Stimulated activated CD8-positive, alpha-beta memory T cell treated with anti-CD3 and anti-CD28 coated beads, Interleukin-15, amount 100 ng/mL, for 24 hours (primary cell): ENCODE data around the gene C6orf163.
A peak's percentile ranks its signal among the peaks of the same experiment; 100 is the strongest.
"Not testable (repeated sequence)": the region's sequence is repeated elsewhere in the genome, so short reads cannot be mapped to it uniquely, and the experiment has no call there.

ENCODE experiments used
- DNase-seq: peaks from one replicate; pipeline ENCODE4 v3.0.0-alpha.2; 2020; ENCODE audit warnings: low read depth

Gene C6orf163

GRCh38 chr6:87344731-87345130 is at the start of gene C6orf163:
Gene C6orf163 (plus strand): TSS chr6:87344813. CDS start chr6:87345100, 287 bp downstream.
- DNase-seq, result no peak

DNA sequence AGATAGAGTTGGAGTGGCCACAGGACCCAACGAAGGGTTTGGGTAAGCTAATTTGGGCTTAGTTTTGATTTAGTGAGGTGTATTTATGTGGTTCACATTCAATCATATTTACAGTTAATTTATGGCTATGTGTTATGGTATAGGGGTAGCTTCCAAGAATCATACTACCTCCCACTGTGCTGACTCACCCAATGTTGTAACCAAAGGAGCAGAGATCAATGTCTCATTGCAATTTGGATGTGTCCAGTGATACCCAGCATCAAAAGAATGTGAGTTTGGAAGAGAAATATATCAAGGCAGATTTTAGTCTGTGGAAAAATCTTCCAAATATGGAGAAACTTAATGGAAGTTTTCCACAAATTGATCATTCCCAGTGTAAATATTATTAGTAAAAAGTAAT is 47.5 kb upstream of the C6orf163 start:
- no peak for DNase-seq

- DNase-seq, result not testable (repeated sequence)
These were observed 43.3 kb upstream of the C6orf163 start for GRCh38 chr6:87301277-87301676.

GRCh38 chr6:87308970-87309369 is 35.6 kb upstream of the C6orf163 start:
- DNase-seq, result no peak

DNA sequence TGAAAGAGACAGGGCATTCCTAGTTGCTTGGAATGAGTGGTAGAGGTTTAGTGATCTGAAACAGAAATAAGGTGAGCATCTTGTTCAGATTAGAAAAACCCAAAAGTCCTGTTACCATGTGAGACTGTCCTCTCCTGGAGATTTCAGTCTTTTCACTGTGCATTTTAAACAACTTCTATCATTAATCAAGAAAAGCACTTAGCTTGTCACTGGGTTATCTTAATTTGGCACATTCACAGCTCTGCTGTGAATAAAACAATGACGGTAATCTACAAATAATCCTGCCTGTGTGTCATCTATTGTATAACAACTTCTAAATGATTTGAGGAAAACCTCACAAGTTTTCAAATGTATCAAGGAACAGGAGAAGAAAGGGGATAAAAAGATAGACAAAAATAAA is 31.8 kb upstream of the C6orf163 start:
- no peak for DNase-seq

GRCh38 chr6:87315071-87315470 is 29.5 kb upstream of the C6orf163 start:
- DNase-seq, result no peak

- no peak for DNase-seq
These were observed 25.2 kb upstream of the C6orf163 start for GRCh38 chr6:87319271-87319987.

- peak; percentile 70 for DNase-seq
These were observed 22.1 kb upstream of the C6orf163 start, which contains the start of gene SMIM8 for GRCh38 chr6:87322304-87323212. Gene SMIM8 (plus strand): TSS chr6:87322588. CDS start chr6:87337032, 14,444 bp downstream.

DNA sequence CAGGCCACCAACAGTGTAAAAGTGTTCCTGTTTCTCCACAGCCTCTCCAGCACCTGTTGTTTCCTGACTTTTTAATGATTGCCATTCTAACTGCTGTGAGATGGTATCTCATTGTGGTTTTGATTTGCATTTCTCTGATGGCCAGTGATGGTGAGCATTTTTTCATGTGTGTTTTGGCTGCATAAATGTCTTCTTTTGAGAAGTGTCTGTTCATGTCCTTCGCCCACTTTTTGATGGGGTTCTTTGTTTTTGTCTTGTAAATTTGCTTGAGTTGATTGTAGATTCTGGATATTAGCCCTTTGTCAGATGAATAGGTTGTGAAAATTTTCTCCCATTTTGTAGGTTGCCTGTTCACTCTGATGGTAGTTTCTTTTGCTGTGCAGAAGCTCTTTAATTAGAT is 20.7 kb upstream of the C6orf163 start:
- not testable (repeated sequence) for DNase-seq

- DNase-seq, result no peak
These were observed 13.7 kb upstream of the C6orf163 start for GRCh38 chr6:87330961-87331360.

GRCh38 chr6:87333033-87333432 is 11.6 kb upstream of the C6orf163 start:
- no peak for DNase-seq

DNA sequence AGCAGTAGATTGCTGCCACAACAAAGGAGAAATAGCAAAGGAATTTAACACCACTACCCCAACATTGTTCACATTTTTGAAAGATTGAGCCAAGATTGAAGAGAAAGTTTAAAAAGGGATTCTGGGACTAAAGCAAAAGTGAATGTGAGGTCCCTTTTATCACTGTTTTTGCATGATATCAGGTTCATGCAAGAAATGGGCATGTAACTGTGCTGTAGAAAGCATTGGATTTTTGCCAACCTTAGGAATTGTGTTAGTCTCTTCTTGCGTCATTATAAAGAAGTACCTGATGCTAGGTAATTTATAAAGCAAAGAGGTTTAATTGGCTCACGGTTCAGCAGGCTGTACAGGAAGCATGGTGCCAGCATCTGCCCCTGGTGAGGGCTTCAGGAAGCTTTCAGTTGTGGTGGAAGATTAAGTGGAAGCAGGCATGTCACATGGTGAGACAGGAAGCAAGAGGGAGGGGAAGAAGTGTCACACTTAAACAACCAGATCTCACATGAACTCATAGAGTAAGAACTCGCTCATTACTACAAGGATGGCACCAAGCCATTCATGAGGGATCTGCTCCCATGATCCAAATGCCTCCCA is 10.9 kb upstream of the C6orf163 start:
- DNase-seq, result no peak

- no peak for DNase-seq
These were observed 9.9 kb upstream of the C6orf163 start for GRCh38 chr6:87334683-87335082.

DNA sequence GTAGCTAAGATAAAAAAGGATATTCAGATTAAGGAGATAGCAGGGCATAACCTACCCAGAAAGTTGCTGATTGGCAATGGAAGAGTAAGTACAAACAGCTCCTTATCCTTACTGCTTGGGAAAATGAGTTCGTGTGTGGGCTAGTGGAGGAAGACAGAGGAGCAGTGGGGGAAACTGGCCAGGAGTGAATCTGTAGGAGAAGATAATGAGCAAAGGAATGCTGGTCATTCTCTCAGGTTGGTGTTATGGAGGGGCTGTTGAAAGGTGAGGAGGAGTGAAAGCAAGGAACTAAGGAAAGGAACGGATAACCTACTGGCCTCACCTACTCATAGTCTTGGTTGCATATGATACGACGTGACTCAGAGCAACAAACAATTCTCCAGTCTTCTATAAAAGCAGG is 8.2 kb upstream of the C6orf163 start:
- no peak for DNase-seq

DNA sequence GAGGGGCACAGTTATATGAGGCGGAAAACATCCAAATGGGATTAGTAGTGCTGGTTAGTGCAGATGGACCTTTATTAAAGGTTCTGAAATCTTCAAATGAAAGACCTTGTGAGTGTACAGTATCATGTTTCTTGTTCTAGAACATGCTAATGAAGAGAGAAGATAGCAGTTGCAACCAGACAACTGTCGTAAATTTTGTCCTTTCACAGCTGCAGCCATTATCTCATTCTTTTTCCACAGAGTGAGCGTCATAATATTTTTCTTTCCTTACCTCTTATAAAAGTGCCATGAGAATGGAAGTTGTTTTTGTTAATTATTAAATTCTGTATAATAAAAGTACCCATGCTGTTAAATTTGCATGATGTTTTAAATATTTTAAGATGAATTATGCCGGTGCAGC is 4.4 kb upstream of the C6orf163 start:
- DNase-seq, result no peak

DNA sequence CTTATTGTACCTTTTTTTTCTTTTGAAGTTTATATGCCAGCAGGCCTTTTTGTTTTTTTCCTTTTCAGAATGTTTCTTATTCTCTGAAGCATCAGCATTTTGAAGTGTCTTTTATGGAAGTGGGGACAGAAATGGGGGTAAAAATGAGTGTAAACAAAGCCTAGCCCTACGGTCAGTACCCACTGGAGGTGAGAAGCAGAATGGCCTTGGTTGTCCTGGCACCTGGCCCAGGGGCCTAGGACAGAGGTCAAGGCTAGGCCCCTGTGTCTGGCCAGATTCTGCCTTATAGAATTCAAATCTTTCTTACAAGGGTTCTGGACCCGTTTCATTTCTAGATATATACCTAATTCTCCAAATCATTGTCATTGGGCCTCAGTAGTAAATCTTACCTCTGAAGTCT is 3.5 kb upstream of the C6orf163 start:
- no peak for DNase-seq

DNA sequence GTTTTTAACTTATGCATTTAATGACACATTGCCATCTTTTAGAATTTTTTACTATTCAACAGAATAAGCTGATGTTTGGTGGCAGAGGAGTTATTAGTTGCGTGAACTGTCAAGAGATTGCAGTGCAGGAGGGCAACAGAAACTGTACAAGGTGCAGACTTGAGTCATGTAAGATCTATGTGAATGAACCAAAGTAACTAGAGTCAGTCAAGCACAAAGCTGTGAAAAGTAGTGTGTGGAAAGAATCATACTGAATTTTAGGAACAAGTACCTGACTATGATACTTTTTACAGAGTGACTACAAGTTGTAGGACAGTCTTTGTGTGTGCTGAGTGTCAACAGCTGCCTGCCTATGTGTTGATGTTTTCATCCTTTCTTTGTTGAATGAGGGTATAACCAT is 2.7 kb upstream of the C6orf163 start:
- DNase-seq, result no peak

DNA sequence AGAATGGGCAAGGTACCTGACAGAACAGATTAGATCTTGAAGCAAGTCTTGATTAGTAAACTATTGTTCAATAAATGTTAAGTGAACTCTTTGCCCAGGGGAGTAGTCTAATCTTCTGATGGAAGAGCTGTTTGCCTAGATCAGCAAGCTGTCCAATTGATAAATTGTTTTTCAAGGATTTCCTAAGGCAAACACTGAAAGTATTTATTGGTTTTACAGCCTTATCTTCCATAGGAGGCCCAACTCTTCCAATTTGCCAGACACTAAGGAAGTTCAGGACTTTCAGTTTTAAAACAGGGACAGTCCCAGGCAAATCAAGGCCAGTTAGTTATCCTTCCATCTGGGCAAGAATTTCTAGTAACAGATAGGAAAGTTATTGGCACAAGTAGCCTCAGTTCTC is 1.8 kb upstream of the C6orf163 start:
- DNase-seq, result no peak

- no peak for DNase-seq
These were observed 2.1 kb downstream of the C6orf163 start for GRCh38 chr6:87346700-87347099.

DNA sequence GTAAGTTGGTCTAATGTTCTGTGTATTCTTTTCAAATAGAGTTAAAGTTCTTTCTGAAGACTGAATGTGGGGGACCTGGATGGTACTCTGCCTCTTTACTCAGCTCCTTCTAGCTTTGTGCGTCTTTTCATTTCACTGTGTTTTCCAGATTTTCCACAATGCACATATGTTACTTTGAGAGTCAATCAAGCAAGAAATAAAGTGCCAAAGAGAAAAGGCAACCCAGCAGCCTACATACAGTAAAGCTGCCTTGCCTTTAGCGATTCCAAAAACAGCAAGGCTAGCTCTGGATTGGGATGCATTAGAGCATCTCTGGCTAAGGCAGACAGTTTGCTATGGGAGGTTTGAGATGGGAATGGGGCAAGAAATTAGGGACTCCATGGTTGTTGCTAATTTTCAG is 5.3 kb downstream of the C6orf163 start:
- no peak for DNase-seq

DNA sequence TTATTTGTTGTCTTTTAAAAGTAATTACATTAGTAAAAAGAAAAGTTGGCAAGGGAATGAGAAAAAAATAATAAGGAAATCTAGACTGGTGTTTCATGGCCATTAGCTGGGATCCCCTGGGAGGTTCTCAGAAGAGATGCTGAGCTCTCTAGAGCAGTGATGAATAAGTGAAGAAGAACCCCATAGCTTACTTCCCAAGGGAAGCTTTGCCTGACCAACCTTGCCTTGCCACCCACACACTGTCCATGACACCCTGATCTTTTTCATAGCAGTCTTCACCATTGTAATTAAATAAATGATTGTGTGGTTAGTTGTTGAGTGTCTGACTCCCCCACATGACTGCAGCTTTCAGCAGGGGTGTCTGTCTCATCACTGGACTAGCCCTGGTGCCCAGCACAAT is 5.9 kb downstream of the C6orf163 start:
- DNase-seq, result no peak

- DNase-seq, result no peak
These were observed 7.0 kb downstream of the C6orf163 start for GRCh38 chr6:87351583-87351982.

DNA sequence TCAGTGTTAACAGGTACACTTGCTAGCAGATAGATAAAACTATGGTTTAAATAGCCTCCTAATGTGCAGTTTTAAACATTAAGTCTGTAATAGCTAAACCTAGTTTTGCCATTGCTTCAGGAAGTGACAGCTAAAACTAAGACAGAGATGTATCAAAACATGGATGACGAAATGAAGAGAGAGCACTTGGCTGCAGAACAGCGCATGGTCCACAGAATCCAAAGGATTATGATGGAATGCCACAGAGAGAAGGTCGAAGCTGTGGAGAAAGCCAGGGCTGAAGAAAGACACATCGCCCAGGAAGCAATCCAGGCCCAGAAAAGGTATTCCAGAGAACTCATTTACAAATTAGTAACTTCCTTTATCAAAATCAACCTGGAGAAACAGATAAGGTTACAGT is 11.6 kb downstream of the C6orf163 start:
- DNase-seq, result no peak
